GM21423 (cell line): ENCODE data around the gene ACVR1B.

ENCODE experiments used
- ATAC-seq: cut with Tn5 transposase; IDR thresholded peaks from one replicate; pipeline ENCODE4 v1.9.1; 2021; ENCODE audit warnings: mild to moderate bottlenecking, moderate library complexity; ENCODE audit not compliant: unreplicated experiment

ACVR1B gene

GRCh38 chr12:51942501-51943000 is 8.9 kb upstream of the ACVR1B start:
- no peak for ATAC-seq

DNA sequence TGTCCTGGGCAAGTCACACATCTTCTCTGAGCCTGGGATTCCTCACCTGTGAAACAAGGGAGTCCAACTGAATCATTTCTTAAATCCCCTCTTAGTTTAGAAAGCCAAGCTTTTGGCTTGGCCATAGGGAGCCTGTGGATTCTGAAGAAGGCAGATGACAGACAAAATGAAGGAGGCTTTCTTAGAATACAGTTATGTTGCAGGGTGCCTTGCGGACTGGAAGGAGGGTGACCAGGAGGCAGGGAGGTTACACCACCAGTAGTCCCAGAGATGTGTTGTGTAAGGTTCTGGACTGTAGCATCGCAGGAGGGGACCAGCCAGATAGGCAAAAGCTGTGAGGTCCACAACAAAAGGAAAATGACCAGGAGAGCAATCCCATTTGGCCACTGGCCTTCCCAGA is 8.2 kb upstream of the ACVR1B start:
- no peak for ATAC-seq

GRCh38 chr12:51944608-51945233 is 6.8 kb upstream of the ACVR1B start:
- no peak for ATAC-seq

DNA sequence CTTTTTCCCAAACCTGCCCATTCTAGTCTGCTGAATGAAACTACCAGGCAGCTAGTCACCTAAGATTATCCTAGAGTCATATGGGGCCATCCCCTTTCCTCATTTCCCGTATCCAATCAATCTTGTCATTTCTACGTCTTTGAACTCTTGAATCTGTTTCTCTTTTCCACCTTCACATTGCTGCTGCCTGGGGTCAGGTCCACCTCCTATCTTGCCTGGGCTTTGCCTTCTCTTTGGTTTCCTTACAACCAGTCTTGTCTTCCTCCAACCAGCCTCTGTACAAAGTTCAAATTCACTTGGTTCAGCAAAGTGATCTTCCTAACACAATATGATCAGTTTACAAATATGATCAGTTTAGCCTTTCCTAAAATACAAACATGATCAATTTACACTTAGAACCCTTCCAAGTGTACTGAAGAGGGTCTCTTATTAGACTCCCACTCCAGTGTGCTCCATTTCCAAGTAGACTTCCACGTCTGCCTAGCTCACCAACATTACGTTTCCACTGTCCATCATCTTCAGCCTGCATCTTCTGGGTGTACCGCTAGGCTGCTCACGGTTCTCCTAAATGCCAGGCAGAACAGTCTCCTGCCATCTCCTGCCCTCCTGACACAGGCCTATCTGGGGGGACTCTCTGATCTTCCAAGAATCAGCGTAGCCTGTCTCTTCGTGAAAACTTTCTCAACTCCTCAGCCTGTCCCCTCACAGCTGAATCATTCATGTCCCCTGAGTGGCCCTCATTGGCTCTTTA is 4.1 kb upstream of the ACVR1B start:
- ATAC-seq = no peak

- ATAC-seq = no peak
These were observed 3.4 kb upstream of the ACVR1B start for GRCh38 chr12:51948066-51948465.

DNA sequence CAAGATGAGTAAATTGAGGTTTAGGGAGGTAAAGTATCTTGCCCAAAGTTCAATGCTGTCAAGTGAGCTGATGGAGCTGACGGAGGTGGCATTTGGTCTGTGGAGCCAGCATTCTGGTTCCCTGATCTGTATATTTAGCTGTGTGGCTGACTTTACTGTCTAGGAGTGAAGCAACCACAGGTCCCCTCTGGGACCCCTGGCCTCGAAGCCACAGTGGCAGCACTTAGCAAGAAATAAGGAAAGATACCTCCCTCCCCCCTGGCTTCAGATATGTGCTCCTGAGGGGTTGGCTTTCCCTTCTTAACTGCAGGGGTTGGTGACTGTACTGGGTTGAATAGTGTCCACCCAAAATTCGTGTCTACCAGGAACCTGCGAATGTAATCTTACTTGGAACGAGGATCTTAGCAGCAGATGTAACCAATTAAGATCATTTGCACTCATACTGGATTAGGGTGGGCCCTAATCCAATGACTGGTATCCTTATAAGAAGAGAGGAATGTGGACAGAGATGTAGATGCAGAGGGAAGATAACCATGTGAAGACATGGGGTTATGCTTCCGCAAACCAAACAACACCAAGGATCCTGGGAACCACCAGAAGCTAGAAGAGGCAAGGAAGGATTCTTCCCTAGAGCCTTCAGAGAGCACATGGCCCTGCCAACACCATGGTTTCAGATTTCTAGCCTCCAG is 2.0 kb upstream of the ACVR1B start:
- ATAC-seq = no peak

DNA sequence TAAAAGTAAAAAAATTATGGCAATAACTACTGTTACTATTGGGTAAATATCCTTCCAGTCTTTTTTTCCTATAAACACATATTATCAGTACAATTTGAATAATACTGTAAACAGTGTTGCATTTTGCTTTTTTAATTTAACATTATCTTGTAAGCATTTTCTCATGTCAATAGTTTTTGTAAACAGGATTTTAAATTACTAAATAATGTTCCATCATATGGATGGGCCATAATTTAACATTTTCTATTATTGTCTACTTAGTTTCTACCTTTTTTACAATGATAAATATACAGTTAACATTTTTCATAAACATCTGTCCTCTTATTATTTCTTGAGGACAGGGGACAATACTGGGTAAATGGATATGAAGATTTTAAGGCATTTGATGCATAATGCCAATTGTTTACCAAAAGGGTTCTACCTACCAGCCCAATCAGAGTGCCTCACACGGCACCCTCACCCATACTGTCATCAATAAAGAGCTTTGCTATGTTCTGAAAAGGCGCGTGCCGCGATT is 759 bp upstream of the ACVR1B start:
- ATAC-seq = no peak

DNA sequence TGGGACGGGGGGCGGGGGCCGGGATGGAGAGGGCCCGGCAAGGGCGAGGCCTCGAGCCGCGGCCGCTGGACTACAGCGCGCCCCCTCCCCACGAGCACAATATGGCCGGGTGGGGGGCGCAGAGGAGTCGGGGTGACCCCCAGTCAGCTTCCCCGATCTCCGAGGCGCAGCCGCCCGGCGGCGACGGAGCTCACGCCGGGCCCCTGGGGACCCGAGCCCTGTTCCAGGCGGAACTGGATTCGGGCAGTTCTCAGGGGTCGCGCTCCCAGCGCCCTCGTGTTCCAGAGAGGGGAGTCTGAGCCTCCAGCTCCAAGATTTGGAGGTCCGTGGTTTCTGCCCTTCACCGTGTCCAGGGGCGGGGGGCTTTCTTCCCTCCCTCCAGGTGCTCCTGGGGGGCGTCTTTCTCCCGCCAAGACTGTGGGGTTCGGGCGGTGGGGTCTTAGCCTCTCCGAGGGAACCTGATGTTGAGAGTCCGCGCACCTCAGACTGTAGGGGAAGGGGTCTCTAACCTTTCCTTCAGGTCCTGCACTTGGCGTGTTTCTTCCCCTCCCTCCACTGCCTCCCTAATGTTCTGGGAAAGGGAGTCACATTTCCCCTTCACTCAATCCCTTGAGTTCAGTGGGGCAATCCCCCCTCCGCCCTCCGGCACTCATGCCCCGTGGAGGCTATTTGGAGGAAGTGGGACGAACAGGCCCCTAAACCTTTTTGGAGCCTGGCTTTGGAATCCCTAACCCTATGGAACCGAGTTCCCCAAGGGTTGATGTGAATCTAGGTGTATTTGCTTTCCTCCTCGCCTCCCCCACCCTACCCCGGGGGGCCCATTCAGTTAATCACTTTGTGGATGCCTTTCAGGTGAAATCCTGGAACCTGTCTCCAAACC is 584 bp downstream of the ACVR1B start:
- ATAC-seq = peak; percentile 18

DNA sequence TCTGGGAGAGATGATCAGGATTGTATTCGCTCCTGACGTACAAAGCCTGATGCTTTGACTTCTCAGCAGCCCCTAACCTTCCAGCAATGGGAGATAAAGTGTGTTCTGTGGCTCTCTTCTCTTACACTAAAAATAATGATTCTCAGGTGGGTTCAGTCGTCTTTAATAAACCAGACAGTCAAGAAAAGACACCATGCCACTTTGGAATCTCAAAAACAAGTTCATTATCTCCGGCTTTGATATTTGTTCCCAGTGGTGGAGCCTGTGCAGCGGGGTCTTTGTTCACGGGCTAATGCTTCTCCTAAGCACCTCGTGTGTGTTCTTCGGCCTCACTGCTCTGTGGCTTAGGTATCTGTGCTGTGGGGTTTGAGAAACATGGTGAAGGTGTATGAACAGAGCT is 1.6 kb downstream of the ACVR1B start:
- ATAC-seq = no peak

- no peak for ATAC-seq
These were observed 2.4 kb downstream of the ACVR1B start for GRCh38 chr12:51953864-51954263.

- ATAC-seq = no peak
These were observed 3.3 kb downstream of the ACVR1B start for GRCh38 chr12:51954561-51955361.

GRCh38 chr12:51955702-51956101 is 4.2 kb downstream of the ACVR1B start:
- no peak for ATAC-seq

DNA sequence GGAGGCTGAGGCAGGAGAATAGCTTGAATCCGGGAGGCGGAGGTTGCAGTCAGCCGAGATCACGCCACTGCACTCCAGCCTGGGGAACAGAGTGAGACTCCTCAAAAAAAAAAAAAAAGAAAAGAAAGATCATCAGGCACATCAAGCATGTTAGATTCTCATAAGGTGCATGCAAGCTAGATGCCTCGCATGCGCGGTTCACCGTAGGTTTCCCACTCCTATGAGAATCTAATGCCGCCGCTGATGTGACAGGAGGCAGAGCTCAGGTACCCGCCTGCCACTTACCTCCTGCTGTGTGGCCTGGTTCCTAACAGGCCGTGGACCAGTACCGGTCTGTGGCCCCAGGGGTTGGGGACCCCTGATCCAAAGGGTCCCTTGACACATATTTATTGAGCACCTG is 7.0 kb downstream of the ACVR1B start:
- no peak for ATAC-seq

DNA sequence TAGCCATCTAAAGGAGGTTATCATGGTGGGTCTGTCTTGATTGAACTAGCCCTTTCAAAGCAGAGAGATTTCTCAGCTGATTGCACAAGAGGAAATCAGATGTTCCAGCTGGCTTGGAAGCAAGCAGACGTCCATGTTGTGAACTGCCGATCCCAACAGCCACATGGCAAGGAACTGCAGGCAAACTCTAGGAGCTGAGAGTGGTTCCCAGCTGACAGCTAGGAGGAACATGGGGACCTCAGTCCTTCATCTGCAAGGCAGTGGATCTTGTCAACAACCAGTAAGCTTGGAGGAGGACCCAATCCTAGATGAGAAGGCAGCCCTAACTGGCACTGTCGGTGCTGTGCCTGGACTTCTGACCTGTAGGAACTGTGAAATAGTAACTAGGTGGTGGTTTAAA is 7.7 kb downstream of the ACVR1B start:
- ATAC-seq = no peak

GRCh38 chr12:51959921-51960320 is 8.4 kb downstream of the ACVR1B start:
- no peak for ATAC-seq

- ATAC-seq = no peak
These were observed 9.0 kb downstream of the ACVR1B start for GRCh38 chr12:51960488-51960887.

DNA sequence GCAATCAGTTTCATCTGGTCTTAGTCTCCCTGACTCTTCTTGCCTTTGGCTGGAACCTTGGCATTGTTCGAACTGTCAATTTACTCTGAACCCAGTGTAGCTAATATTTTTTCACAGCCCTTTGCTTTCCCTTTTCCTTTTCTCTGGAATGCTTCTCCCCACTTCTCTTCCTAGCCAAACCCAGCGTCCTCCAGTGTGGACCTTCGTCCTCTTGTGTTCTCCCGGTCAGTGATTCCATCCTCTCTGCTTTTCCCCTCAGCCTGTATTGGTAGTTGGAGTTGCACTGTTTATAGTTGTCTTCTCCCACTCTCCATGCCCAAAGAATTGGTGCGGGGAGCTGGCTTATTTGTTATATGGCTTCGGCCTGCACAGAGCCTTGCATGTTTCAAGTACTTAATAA is 9.4 kb downstream of the ACVR1B start:
- no peak for ATAC-seq

DNA sequence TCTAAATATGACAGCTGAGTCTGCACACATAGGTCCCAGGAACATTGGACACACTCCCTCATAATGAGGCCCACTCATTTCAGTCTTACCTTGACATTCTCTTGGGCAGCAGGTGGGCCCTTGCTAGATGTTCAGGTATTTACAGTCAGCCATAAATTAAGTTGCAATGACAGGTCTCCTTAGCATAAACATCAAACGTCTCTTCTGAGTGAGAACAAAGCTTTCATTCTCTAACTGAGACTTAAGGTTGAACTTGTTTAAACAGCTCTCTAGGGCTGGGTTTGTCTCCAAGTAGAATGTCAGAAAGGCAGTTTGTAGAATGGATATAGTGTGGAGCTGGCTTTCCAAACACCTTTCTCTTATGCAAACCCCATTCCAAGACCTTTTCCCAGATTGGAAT is 10.3 kb downstream of the ACVR1B start:
- no peak for ATAC-seq

- no peak for ATAC-seq
These were observed 11.2 kb downstream of the ACVR1B start for GRCh38 chr12:51962737-51963136.

- no peak for ATAC-seq
These were observed 12.0 kb downstream of the ACVR1B start for GRCh38 chr12:51963477-51963876.
